Trophoblast cell (in vitro differentiated cells and primary cell): Measurements from ENCODE around the gene OPN5.

Source experiments
- DNase-seq, 2 donors: peaks; one replicate each; pipeline ENCODE4 v3.0.0-alpha.2; 2016
- H2AFZ ChIP-seq: 2 replicates; pipeline ENCODE4 v1.6.1; 2013; ENCODE audit warnings: low read length, moderate library complexity, mild to moderate bottlenecking; ENCODE audit not compliant: insufficient read depth, poor library complexity
- H2AK5ac ChIP-seq: 2 replicates; pipeline ENCODE4 v1.6.1; 2013; ENCODE audit warnings: mild to moderate bottlenecking, low read length
- H2BK120ac ChIP-seq: 2 replicates; pipeline ENCODE4 v1.6.1; 2013; ENCODE audit warnings: low read length, mild to moderate bottlenecking, moderate library complexity; ENCODE audit not compliant: insufficient read depth, poor library complexity
- H2BK12ac ChIP-seq: 2 replicates; pipeline ENCODE4 v1.6.1; 2013; ENCODE audit warnings: mild to moderate bottlenecking, low read length, moderate library complexity
- H2BK5ac ChIP-seq: 2 replicates; pipeline ENCODE4 v1.6.1; 2013; ENCODE audit warnings: low read length, low read depth, moderate library complexity, mild to moderate bottlenecking; ENCODE audit not compliant: poor library complexity
- H3K14ac ChIP-seq: 2 replicates; pipeline ENCODE4 v1.6.1; 2013; ENCODE audit warnings: mild to moderate bottlenecking, low read length
- H3K18ac ChIP-seq: 2 replicates; pipeline ENCODE4 v1.6.1; 2013; ENCODE audit warnings: mild to moderate bottlenecking, low read length
- H3K23ac ChIP-seq: 2 replicates; pipeline ENCODE4 v1.6.1; 2013; ENCODE audit warnings: low read length
- H3K27ac ChIP-seq: 2 replicates; pipeline ENCODE4 v1.5.1; 2013; ENCODE audit warnings: low read depth, mild to moderate bottlenecking, inconsistent platforms, low read length, moderate library complexity
- H3K27me3 ChIP-seq: 2 replicates; pipeline ENCODE4 v1.6.1; 2013; ENCODE audit warnings: inconsistent platforms, mild to moderate bottlenecking, low read length, moderate library complexity; ENCODE audit not compliant: insufficient read depth
- H3K36me3 ChIP-seq, 2 experiments: 1 replicate in 1 of 2; 2 replicates in 1 of 2; pipeline ENCODE4 v1.6.1; 2013; ENCODE audit warnings: low read length in 2 of 2, mild to moderate bottlenecking in 2 of 2, moderate library complexity in 1 of 2; ENCODE audit not compliant: insufficient read depth in 2 of 2, control insufficient read depth in 1 of 2
- H3K4ac ChIP-seq: 2 replicates; pipeline ENCODE4 v1.6.1; 2013; ENCODE audit warnings: low read depth, mild to moderate bottlenecking, low read length, moderate library complexity
- H3K4me1 ChIP-seq, 2 experiments: 1 replicate in 1 of 2; 2 replicates in 1 of 2; pipeline ENCODE4 v1.6.1; 2013; ENCODE audit warnings: low read length in 2 of 2, mild to moderate bottlenecking in 2 of 2, moderate library complexity in 1 of 2; ENCODE audit not compliant: insufficient read depth in 2 of 2, control insufficient read depth in 1 of 2
- H3K4me2 ChIP-seq: 2 replicates; pipeline ENCODE4 v1.6.1; 2013; ENCODE audit warnings: inconsistent platforms, mild to moderate bottlenecking, low read length, moderate library complexity
- H3K4me3 ChIP-seq: 2 replicates; pipeline ENCODE4 v1.5.1; 2013; ENCODE audit warnings: mild to moderate bottlenecking, low read depth, low read length, inconsistent platforms
- H3K79me1 ChIP-seq: one replicate; pipeline ENCODE4 v1.6.1; 2013; ENCODE audit warnings: low read length
- H3K79me2 ChIP-seq: 2 replicates; pipeline ENCODE4 v1.6.1; 2013; ENCODE audit warnings: low read length, mild to moderate bottlenecking; ENCODE audit not compliant: control insufficient read depth, insufficient read depth, poor library complexity
- H3K9ac ChIP-seq: 2 replicates; pipeline ENCODE4 v1.6.1; 2013; ENCODE audit warnings: mild to moderate bottlenecking, low read length
- H3K9me3 ChIP-seq: 2 replicates; pipeline ENCODE4 v1.6.1; 2013; ENCODE audit warnings: low read depth, mild to moderate bottlenecking, control low read depth, inconsistent platforms, low read length; ENCODE audit not compliant: insufficient read depth
- H4K12ac ChIP-seq: 2 replicates; pipeline ENCODE4 v1.6.1; 2013; ENCODE audit warnings: low read depth, mild to moderate bottlenecking, low read length, moderate library complexity
- H4K8ac ChIP-seq: 2 replicates; pipeline ENCODE4 v1.6.1; 2013; ENCODE audit warnings: low read depth, mild to moderate bottlenecking, low read length, moderate library complexity
- H4K91ac ChIP-seq: one replicate; pipeline ENCODE4 v1.6.1; 2013; ENCODE audit warnings: low read depth, mild to moderate bottlenecking, low read length, moderate library complexity
- WGBS: extraction: QIAGEN DNeasy Blood & Tissue Kit; methylation state at CpG from one replicate; pipeline ENCODE4 v1.1.7; 2013; ENCODE audit warnings: missing lambda C conversion rate; ENCODE audit not compliant: insufficient read length, insufficient coverage; ENCODE audit errors: extremely low coverage; 5-methylcytosine and 5-hydroxymethylcytosine counted together

The OPN5 gene

GRCh38 chr6:47834196-47834595 is 52.4 kb downstream of the OPN5 start:
- Histone ChIP-seq H4K91ac (no peak overlapping the region), H3K9ac (no peak overlapping the region), H2BK120ac (no peak overlapping the region), H3K14ac (no peak overlapping the region), H3K36me3 (no peaks in the 10 kb centered on the region), H2AFZ (no peak overlapping the region), H3K4ac (no peak overlapping the region), H3K79me2 (no peaks in the 10 kb centered on the region), H2BK5ac (no peak overlapping the region), H3K23ac (no peak overlapping the region), H3K9me3 (no peaks in the 10 kb centered on the region), H3K79me1 (no peaks in the 10 kb centered on the region), H3K27ac (no peak overlapping the region), H4K12ac (no peak overlapping the region), H3K4me1 (no peaks in the 10 kb centered on the region), H3K18ac (no peak overlapping the region), H3K27me3 (no peaks in the 10 kb centered on the region), H3K4me2 (no peak overlapping the region), H2AK5ac (no peak overlapping the region), H3K4me3 (no peak overlapping the region), H2BK12ac (no peak overlapping the region), H4K8ac (no peak overlapping the region)
- no peak for DNase-seq

- Histone ChIP-seq H2BK120ac (no peak overlapping the region), H3K18ac (no peak overlapping the region), H3K36me3 (no peaks in the 10 kb centered on the region), H3K4ac (no peak overlapping the region), H3K4me3 (no peak overlapping the region), H3K4me2 (no peak overlapping the region), H4K91ac (no peak overlapping the region), H2BK5ac (no peak overlapping the region), H3K9ac (no peak overlapping the region), H3K27ac (no peak overlapping the region), H3K4me1 (no peaks in the 10 kb centered on the region), H3K23ac (no peak overlapping the region), H4K12ac (no peak overlapping the region), H4K8ac (no peak overlapping the region), H3K79me1 (no peaks in the 10 kb centered on the region), H2BK12ac (no peak overlapping the region), H3K14ac (no peak overlapping the region), H3K79me2 (no peaks in the 10 kb centered on the region), H2AK5ac (no peak overlapping the region), H3K9me3 (no peaks in the 10 kb centered on the region), H2AFZ (no peak overlapping the region), H3K27me3 (no peaks in the 10 kb centered on the region)
- no peak for DNase-seq
Observed at GRCh38 chr6:47836046-47836445, 54.2 kb downstream of the OPN5 start.

- no peak overlapping the region for H3K14ac ChIP-seq
- H3K4me2 ChIP-seq, result no peak overlapping the region
- no peak overlapping the region for H2BK5ac ChIP-seq
- H2BK120ac ChIP-seq, result no peak overlapping the region
- no peak overlapping the region for H4K8ac ChIP-seq
- no peaks in the 10 kb centered on the region for H3K27me3 ChIP-seq
- no peak overlapping the region for H3K4me3 ChIP-seq
- WGBS, result no CpG with 5 or more reads among the region's 1 CpG
- H4K12ac ChIP-seq, result no peak overlapping the region
- H3K27ac ChIP-seq, result no peak overlapping the region
- H3K79me2 ChIP-seq, result no peaks in the 10 kb centered on the region
- no peak overlapping the region for H2BK12ac ChIP-seq
- no peak overlapping the region for H2AFZ ChIP-seq
- H3K9me3 ChIP-seq, result no peaks in the 10 kb centered on the region
- H3K4me1 ChIP-seq, result no peaks in the 10 kb centered on the region
- no peak overlapping the region for H3K18ac ChIP-seq
- H3K36me3 ChIP-seq, result no peaks in the 10 kb centered on the region
- no peak overlapping the region for H3K4ac ChIP-seq
- H4K91ac ChIP-seq, result no peak overlapping the region
- DNase-seq, result no peak
- H3K9ac ChIP-seq, result no peak overlapping the region
- no peak overlapping the region for H3K23ac ChIP-seq
- H2AK5ac ChIP-seq, result no peak overlapping the region
- H3K79me1 ChIP-seq, result no peaks in the 10 kb centered on the region
Observed at GRCh38 chr6:47836639-47837038, 54.8 kb downstream of the OPN5 start.

GRCh38 chr6:47839645-47840044 is 57.8 kb downstream of the OPN5 start:
- no peaks in the 10 kb centered on the region for H3K27me3 ChIP-seq
- H3K18ac ChIP-seq, result no peak overlapping the region
- no peak overlapping the region for H4K8ac ChIP-seq
- no CpG with 5 or more reads among the region's 1 CpG for WGBS
- H2AFZ ChIP-seq, result no peak overlapping the region
- no peak overlapping the region for H2AK5ac ChIP-seq
- no peak overlapping the region for H3K9ac ChIP-seq
- H3K23ac ChIP-seq, result no peak overlapping the region
- H3K4me2 ChIP-seq, result no peak overlapping the region
- H3K4me3 ChIP-seq, result no peak overlapping the region
- H2BK120ac ChIP-seq, result no peak overlapping the region
- H3K4me1 ChIP-seq, result no peaks in the 10 kb centered on the region
- no peak for DNase-seq
- H3K27ac ChIP-seq, result no peak overlapping the region
- H4K91ac ChIP-seq, result no peak overlapping the region
- H3K79me2 ChIP-seq, result no peaks in the 10 kb centered on the region
- no peaks in the 10 kb centered on the region for H3K9me3 ChIP-seq
- no peaks in the 10 kb centered on the region for H3K36me3 ChIP-seq
- no peak overlapping the region for H4K12ac ChIP-seq
- H2BK5ac ChIP-seq, result no peak overlapping the region
- no peaks in the 10 kb centered on the region for H3K79me1 ChIP-seq
- no peak overlapping the region for H3K14ac ChIP-seq
- no peak overlapping the region for H3K4ac ChIP-seq
- no peak overlapping the region for H2BK12ac ChIP-seq

- no peak overlapping the region for H3K23ac ChIP-seq
- no peaks in the 10 kb centered on the region for H3K4me1 ChIP-seq
- H2AFZ ChIP-seq, result no peak overlapping the region
- WGBS, result no CpG with 5 or more reads among the region's 3 CpGs
- H3K18ac ChIP-seq, result no peak overlapping the region
- H2BK5ac ChIP-seq, result no peak overlapping the region
- no peak overlapping the region for H4K91ac ChIP-seq
- no peak overlapping the region for H3K9ac ChIP-seq
- H3K9me3 ChIP-seq, result no peaks in the 10 kb centered on the region
- H2AK5ac ChIP-seq, result no peak overlapping the region
- H3K4me2 ChIP-seq, result no peak overlapping the region
- DNase-seq, result no peak
- no peak overlapping the region for H3K14ac ChIP-seq
- no peak overlapping the region for H4K8ac ChIP-seq
- no peak overlapping the region for H3K27ac ChIP-seq
- H3K4ac ChIP-seq, result no peak overlapping the region
- H3K79me2 ChIP-seq, result no peaks in the 10 kb centered on the region
- no peak overlapping the region for H2BK12ac ChIP-seq
- H4K12ac ChIP-seq, result no peak overlapping the region
- H3K36me3 ChIP-seq, result no peaks in the 10 kb centered on the region
- H2BK120ac ChIP-seq, result no peak overlapping the region
- no peaks in the 10 kb centered on the region for H3K27me3 ChIP-seq
- no peak overlapping the region for H3K4me3 ChIP-seq
- H3K79me1 ChIP-seq, result no peaks in the 10 kb centered on the region
Observed at GRCh38 chr6:47844881-47845280, 63.0 kb downstream of the OPN5 start.
